ENCODE results near the gene ARHGAP21.

DNA sequence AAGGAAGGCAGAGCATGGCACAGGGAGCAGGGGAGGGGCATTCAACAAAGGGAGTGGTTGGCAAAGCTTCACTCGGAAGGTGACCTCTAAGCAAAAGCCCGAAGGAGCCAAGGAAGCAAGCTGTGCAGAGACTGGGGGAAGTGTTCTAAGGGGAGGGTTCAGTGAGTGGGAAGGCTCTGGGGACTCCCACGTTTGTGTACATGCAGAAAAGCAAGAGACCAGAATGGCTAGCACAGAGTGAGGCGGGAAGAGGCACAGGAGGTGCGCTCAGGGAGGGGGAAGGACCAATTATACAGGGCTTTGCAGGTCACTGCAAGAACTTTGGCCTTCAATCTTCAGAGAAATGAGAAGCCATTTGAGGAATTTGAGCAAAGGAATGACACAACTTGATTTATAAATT, 7.4 kb downstream of the ARHGAP21 start:
- TF ChIP-seq EZH2 (IDR thresholded peaks at IDR 0.05; ENCODE audit: low read depth, unreplicated experiment) (no peak), CREB1 (CRISPR knock-in tag; IDR thresholded peaks at IDR 0.05; ENCODE audit: low read depth) (no peak), POLR2AphosphoS5 (IDR thresholded peaks at IDR 0.05; ENCODE audit: low read depth) (no peak), ZNF331 (CRISPR knock-in tag; IDR thresholded peaks at IDR 0.05; ENCODE audit: low read depth) (no peak), EZH2phosphoT487 (IDR thresholded peaks at IDR 0.05; ENCODE audit: unreplicated experiment) (no peak), STAT1 (IDR thresholded peaks at IDR 0.05; ENCODE audit: unreplicated experiment) (no peak), JUNB (IDR thresholded peaks at IDR 0.05; ENCODE audit: unreplicated experiment) (no peak), NANOG (IDR thresholded peaks at IDR 0.05; ENCODE audit: borderline replicate concordance) (no peak)
- TF ChIP-seq, protein P1, sequence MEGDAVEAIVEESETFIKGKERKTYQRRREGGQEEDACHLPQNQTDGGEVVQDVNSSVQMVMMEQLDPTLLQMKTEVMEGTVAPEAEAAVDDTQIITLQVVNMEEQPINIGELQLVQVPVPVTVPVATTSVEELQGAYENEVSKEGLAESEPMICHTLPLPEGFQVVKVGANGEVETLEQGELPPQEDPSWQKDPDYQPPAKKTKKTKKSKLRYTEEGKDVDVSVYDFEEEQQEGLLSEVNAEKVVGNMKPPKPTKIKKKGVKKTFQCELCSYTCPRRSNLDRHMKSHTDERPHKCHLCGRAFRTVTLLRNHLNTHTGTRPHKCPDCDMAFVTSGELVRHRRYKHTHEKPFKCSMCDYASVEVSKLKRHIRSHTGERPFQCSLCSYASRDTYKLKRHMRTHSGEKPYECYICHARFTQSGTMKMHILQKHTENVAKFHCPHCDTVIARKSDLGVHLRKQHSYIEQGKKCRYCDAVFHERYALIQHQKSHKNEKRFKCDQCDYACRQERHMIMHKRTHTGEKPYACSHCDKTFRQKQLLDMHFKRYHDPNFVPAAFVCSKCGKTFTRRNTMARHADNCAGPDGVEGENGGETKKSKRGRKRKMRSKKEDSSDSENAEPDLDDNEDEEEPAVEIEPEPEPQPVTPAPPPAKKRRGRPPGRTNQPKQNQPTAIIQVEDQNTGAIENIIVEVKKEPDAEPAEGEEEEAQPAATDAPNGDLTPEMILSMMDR (conservative IDR thresholded peaks at IDR 0.05; ENCODE audit: low read depth in 2 of 2): no peak
- TF ChIP-seq, protein P2, sequence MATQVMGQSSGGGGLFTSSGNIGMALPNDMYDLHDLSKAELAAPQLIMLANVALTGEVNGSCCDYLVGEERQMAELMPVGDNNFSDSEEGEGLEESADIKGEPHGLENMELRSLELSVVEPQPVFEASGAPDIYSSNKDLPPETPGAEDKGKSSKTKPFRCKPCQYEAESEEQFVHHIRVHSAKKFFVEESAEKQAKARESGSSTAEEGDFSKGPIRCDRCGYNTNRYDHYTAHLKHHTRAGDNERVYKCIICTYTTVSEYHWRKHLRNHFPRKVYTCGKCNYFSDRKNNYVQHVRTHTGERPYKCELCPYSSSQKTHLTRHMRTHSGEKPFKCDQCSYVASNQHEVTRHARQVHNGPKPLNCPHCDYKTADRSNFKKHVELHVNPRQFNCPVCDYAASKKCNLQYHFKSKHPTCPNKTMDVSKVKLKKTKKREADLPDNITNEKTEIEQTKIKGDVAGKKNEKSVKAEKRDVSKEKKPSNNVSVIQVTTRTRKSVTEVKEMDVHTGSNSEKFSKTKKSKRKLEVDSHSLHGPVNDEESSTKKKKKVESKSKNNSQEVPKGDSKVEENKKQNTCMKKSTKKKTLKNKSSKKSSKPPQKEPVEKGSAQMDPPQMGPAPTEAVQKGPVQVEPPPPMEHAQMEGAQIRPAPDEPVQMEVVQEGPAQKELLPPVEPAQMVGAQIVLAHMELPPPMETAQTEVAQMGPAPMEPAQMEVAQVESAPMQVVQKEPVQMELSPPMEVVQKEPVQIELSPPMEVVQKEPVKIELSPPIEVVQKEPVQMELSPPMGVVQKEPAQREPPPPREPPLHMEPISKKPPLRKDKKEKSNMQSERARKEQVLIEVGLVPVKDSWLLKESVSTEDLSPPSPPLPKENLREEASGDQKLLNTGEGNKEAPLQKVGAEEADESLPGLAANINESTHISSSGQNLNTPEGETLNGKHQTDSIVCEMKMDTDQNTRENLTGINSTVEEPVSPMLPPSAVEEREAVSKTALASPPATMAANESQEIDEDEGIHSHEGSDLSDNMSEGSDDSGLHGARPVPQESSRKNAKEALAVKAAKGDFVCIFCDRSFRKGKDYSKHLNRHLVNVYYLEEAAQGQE (IDR thresholded peaks at IDR 0.05; ENCODE audit: unreplicated experiment): no peak
- TF ChIP-seq, protein P3, sequence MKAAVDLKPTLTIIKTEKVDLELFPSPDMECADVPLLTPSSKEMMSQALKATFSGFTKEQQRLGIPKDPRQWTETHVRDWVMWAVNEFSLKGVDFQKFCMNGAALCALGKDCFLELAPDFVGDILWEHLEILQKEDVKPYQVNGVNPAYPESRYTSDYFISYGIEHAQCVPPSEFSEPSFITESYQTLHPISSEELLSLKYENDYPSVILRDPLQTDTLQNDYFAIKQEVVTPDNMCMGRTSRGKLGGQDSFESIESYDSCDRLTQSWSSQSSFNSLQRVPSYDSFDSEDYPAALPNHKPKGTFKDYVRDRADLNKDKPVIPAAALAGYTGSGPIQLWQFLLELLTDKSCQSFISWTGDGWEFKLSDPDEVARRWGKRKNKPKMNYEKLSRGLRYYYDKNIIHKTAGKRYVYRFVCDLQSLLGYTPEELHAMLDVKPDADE (IDR thresholded peaks at IDR 0.05): no peak
- TF ChIP-seq, protein P4, sequence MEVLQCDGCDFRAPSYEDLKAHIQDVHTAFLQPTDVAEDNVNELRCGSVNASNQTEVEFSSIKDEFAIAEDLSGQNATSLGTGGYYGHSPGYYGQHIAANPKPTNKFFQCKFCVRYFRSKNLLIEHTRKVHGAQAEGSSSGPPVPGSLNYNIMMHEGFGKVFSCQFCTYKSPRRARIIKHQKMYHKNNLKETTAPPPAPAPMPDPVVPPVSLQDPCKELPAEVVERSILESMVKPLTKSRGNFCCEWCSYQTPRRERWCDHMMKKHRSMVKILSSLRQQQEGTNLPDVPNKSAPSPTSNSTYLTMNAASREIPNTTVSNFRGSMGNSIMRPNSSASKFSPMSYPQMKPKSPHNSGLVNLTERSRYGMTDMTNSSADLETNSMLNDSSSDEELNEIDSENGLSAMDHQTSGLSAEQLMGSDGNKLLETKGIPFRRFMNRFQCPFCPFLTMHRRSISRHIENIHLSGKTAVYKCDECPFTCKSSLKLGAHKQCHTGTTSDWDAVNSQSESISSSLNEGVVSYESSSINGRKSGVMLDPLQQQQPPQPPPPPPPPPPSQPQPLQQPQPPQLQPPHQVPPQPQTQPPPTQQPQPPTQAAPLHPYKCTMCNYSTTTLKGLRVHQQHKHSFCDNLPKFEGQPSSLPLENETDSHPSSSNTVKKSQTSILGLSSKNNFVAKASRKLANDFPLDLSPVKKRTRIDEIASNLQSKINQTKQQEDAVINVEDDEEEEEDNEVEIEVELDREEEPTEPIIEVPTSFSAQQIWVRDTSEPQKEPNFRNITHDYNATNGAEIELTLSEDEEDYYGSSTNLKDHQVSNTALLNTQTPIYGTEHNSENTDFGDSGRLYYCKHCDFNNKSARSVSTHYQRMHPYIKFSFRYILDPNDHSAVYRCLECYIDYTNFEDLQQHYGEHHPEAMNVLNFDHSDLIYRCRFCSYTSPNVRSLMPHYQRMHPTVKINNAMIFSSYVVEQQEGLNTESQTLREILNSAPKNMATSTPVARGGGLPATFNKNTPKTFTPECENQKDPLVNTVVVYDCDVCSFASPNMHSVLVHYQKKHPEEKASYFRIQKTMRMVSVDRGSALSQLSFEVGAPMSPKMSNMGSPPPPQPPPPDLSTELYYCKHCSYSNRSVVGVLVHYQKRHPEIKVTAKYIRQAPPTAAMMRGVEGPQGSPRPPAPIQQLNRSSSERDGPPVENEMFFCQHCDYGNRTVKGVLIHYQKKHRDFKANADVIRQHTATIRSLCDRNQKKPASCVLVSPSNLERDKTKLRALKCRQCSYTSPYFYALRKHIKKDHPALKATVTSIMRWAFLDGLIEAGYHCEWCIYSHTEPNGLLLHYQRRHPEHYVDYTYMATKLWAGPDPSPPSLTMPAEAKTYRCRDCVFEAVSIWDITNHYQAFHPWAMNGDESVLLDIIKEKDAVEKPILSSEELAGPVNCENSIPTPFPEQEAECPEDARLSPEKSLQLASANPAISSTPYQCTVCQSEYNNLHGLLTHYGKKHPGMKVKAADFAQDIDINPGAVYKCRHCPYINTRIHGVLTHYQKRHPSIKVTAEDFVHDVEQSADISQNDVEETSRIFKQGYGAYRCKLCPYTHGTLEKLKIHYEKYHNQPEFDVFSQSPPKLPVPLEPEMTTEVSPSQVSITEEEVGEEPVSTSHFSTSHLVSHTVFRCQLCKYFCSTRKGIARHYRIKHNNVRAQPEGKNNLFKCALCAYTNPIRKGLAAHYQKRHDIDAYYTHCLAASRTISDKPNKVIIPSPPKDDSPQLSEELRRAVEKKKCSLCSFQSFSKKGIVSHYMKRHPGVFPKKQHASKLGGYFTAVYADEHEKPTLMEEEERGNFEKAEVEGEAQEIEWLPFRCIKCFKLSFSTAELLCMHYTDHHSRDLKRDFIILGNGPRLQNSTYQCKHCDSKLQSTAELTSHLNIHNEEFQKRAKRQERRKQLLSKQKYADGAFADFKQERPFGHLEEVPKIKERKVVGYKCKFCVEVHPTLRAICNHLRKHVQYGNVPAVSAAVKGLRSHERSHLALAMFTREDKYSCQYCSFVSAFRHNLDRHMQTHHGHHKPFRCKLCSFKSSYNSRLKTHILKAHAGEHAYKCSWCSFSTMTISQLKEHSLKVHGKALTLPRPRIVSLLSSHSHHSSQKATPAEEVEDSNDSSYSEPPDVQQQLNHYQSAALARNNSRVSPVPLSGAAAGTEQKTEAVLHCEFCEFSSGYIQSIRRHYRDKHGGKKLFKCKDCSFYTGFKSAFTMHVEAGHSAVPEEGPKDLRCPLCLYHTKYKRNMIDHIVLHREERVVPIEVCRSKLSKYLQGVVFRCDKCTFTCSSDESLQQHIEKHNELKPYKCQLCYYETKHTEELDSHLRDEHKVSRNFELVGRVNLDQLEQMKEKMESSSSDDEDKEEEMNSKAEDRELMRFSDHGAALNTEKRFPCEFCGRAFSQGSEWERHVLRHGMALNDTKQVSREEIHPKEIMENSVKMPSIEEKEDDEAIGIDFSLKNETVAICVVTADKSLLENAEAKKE (CRISPR knock-in tag; IDR thresholded peaks at IDR 0.05): no peak

Data from GM23338 (cell line).